Measurements from ENCODE around the gene CYB5A. TPM values are rescaled to one million over a fixed set of nuclear protein-coding genes. Genes with fewer than 3 reads are reported as not detected.

CYB5A gene
- total RNA-seq, 6 experiments from 2014 or later: 60.4 to 83.3 (median 69.1) TPM

DNA sequence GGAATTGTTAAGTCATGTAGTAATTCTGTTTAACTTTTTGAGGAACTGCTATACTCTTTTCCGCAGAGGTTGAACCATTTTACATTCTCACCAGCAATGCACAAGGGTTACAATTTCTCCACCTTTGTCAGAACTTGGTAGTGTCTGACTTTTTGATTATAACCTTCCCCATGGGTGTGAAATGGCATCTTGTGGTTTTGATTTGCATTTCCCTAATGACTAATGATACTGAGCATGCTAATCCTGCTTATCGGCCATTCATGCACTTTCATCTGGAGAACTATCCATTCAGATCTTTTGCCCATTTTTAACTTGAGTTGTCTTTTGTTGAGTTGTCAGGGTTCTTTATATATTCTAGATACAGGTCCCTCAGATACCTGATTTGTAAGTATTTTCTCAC, 47.2 kb downstream of the CYB5A start:
- Mint-ChIP-seq H3K27ac (no peak overlapping the region), H3K36me3 (ENCODE audit: low read depth) (peaks cover 1% of the 10 kb centered on the region), H3K4me1 (ENCODE audit: low read depth) (peaks cover 19% of the 10 kb centered on the region)

DNA sequence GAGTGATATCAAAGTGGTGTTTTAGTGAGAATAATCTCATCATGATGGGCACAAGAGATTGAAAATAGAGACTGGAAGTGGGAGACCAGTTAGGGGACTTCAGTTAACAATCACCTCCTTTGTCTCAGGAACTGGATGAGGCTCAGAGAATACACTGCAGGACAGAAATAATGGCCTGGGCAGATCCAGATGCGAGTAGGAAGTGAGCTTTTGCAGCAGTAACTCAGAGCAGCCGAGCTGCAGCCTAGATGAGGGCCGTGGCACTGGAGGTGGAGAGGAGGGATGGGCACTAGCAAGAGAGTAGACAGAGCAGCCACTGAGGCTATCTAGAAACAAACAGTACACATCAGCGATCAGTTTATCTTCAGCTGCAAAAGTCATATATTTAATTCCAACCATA, 48.6 kb downstream of the CYB5A start:
- H3K4me3 Mint-ChIP-seq: no peak overlapping the region
- no peaks in the 10 kb centered on the region for H3K36me3 Mint-ChIP-seq (ENCODE audit: low read depth)
- peaks cover 6% of the 10 kb centered on the region; the same call in 1 of the 2 replicates for H3K4me1 Mint-ChIP-seq (ENCODE audit: low read depth)
- TF ChIP-seq, protein P1, sequence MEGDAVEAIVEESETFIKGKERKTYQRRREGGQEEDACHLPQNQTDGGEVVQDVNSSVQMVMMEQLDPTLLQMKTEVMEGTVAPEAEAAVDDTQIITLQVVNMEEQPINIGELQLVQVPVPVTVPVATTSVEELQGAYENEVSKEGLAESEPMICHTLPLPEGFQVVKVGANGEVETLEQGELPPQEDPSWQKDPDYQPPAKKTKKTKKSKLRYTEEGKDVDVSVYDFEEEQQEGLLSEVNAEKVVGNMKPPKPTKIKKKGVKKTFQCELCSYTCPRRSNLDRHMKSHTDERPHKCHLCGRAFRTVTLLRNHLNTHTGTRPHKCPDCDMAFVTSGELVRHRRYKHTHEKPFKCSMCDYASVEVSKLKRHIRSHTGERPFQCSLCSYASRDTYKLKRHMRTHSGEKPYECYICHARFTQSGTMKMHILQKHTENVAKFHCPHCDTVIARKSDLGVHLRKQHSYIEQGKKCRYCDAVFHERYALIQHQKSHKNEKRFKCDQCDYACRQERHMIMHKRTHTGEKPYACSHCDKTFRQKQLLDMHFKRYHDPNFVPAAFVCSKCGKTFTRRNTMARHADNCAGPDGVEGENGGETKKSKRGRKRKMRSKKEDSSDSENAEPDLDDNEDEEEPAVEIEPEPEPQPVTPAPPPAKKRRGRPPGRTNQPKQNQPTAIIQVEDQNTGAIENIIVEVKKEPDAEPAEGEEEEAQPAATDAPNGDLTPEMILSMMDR (IDR thresholded peaks at IDR 0.05): no peak
- peaks cover 26% of the 10 kb centered on the region for H3K27me3 Mint-ChIP-seq (ENCODE audit: insufficient read depth)
- H3K27ac Mint-ChIP-seq: no peak overlapping the region
- DNase-seq: no peak
- H3K9me3 Mint-ChIP-seq: no peaks in the 10 kb centered on the region

More for the DNA sequence above, 47.2 kb downstream of the CYB5A start:
- H3K27me3 Mint-ChIP-seq (ENCODE audit: insufficient read depth): peaks cover 26% of the 10 kb centered on the region
- no peak overlapping the region for H3K4me3 Mint-ChIP-seq
- TF ChIP-seq, protein P1 (IDR thresholded peaks at IDR 0.05): no peak
- no peak for DNase-seq
- no peaks in the 10 kb centered on the region for H3K9me3 Mint-ChIP-seq

- TF ChIP-seq, protein P1 (IDR thresholded peaks at IDR 0.05): no peak
- peaks cover 6% of the 10 kb centered on the region; the same call in 1 of the 2 replicates for H3K4me1 Mint-ChIP-seq (ENCODE audit: low read depth)
- H3K9me3 Mint-ChIP-seq: no peaks in the 10 kb centered on the region
- H3K27me3 Mint-ChIP-seq (ENCODE audit: insufficient read depth): peaks cover 30% of the 10 kb centered on the region
- no peak overlapping the region for H3K4me3 Mint-ChIP-seq
- no peak overlapping the region for H3K27ac Mint-ChIP-seq
- no peaks in the 10 kb centered on the region for H3K36me3 Mint-ChIP-seq (ENCODE audit: low read depth)
- DNase-seq: no peak
These were observed 49.2 kb downstream of the CYB5A start for GRCh38 chr18:74242438-74243096.

- H3K4me1 Mint-ChIP-seq (ENCODE audit: low read depth): peaks cover 6% of the 10 kb centered on the region; the same call in 1 of the 2 replicates
- no peaks in the 10 kb centered on the region for H3K36me3 Mint-ChIP-seq (ENCODE audit: low read depth)
- H3K9me3 Mint-ChIP-seq: no peaks in the 10 kb centered on the region
- H3K4me3 Mint-ChIP-seq: no peak overlapping the region
- TF ChIP-seq, protein P1 (IDR thresholded peaks at IDR 0.05): no peak
- H3K27me3 Mint-ChIP-seq (ENCODE audit: insufficient read depth): peaks cover 35% of the 10 kb centered on the region
- DNase-seq: no peak
- H3K27ac Mint-ChIP-seq: no peak overlapping the region
These were observed 49.8 kb downstream of the CYB5A start for GRCh38 chr18:74241970-74242369.

DNA sequence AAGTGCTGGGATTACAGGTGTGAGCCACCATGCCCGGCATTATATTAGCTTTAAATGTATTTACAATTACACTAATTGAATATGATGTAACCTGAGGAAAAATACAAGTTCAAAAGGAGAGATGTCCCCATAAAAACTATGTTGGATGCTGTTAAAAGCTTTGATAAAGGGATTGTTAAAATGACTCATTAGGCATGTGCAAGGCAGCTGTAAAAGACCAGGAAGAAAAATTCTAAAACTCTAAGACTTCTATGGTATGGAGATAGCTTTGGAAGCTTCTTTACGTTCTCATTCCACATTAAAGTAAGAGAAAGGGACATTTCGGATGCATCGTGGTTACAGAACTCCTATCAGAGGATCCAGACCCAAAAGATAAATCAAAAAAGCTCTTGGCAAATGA, 50.3 kb downstream of the CYB5A start:
- no peak for DNase-seq
- Mint-ChIP-seq H3K27ac (no peak overlapping the region), H3K4me3 (no peak overlapping the region), H3K9me3 (no peaks in the 10 kb centered on the region), H3K36me3 (ENCODE audit: low read depth) (no peaks in the 10 kb centered on the region), H3K4me1 (ENCODE audit: low read depth) (peaks cover 6% of the 10 kb centered on the region; the same call in 1 of the 2 replicates), H3K27me3 (ENCODE audit: insufficient read depth) (peaks cover 39% of the 10 kb centered on the region)
- TF ChIP-seq, protein P1 (IDR thresholded peaks at IDR 0.05): no peak

Measured in HFFc6 (cell line).